Endothelial cell of umbilical vein (primary cell): ENCODE measurements around the gene TRIM46. TPM values are rescaled to one million over a fixed set of nuclear protein-coding genes. Genes with fewer than 3 reads are reported as not detected.

ENCODE experiments used
- BruUV-seq: library from RNA; stranded (reverse); fragments of 400-500 nt; replicated peaks from 2 replicates; lab custom pipeline; 2021; lab: Mats Ljungman, UMichigan
- CTCF ChIA-PET: fragments of 300-600, 350-600 bp; sonication (Branson Sonifier 250); formaldehyde crosslinking; loops from one replicate; lab custom pipeline; 2021; ENCODE audit warnings: antibody characterized with exemption, inconsistent platforms; lab: Charles Lee
- POLR2A ChIA-PET: fragments of 300-600, 350-600 bp; sonication (Branson Sonifier 250); formaldehyde crosslinking; loops from one replicate; lab custom pipeline; 2021; ENCODE audit warnings: antibody characterized with exemption, inconsistent platforms; lab: Charles Lee
- DNase-seq: peaks from one replicate; pipeline ENCODE4 v3.0.0-alpha.2; 2011; ENCODE audit warnings: low read depth, low spot score
- FAIRE-seq: peaks from 2 replicates; lab custom pipeline; 2011; peaks lifted over from hg19 to GRCh38; lab: Jason Lieb, UNC
- H2AFZ ChIP-seq: 2 replicates; pipeline ENCODE4 v1.6.0; 2012; ENCODE audit warnings: low read depth, low read length, control low read depth, inconsistent platforms
- H3K27ac ChIP-seq: 2 replicates; pipeline ENCODE4 v1.5.1; 2011; ENCODE audit warnings: low read depth, mild to moderate bottlenecking, control low read depth, low read length, moderate library complexity; ENCODE audit not compliant: insufficient read depth
- H3K27me3 ChIP-seq, 2 experiments: 2 replicates each; pipeline versions ENCODE4 v1.6.0 to v1.6.1; 2011; ENCODE audit warnings: low read length in 2 of 2, mixed read lengths in 1 of 2; ENCODE audit not compliant: control insufficient read depth in 2 of 2, insufficient read depth in 2 of 2
- H3K36me3 ChIP-seq, 2 experiments: 2 replicates in 1 of 2; 3 replicates in 1 of 2; pipeline ENCODE4 v1.5.1; 2011; ENCODE audit warnings: low read length in 2 of 2, mild to moderate bottlenecking in 1 of 2, moderate library complexity in 1 of 2; ENCODE audit not compliant: control insufficient read depth in 2 of 2, insufficient read depth in 2 of 2; ENCODE audit errors: extremely low read depth in 1 of 2
- H3K4me1 ChIP-seq: 3 replicates; pipeline ENCODE4 v1.5.1; 2011; ENCODE audit warnings: mild to moderate bottlenecking, low read length; ENCODE audit not compliant: control insufficient read depth, insufficient read depth; ENCODE audit errors: extremely low read depth
- H3K4me2 ChIP-seq: 2 replicates; pipeline ENCODE4 v1.6.1; 2011; ENCODE audit warnings: low read length, control low read depth, mixed read lengths; ENCODE audit not compliant: insufficient read depth
- H3K4me3 ChIP-seq, 3 experiments: fragments of 200-600 bp in 1 of 3; sonication (generic), shearing (Covaris generic) in 1 of 3; replicated peaks in 1 of 3; 2 replicates each; pipeline ENCODE4 v1.5.1; 2011 to 2016; ENCODE audit warnings: control low read depth in 3 of 3, low read length in 3 of 3, mild to moderate bottlenecking in 2 of 3, inconsistent platforms in 1 of 3, low read depth in 1 of 3, moderate library complexity in 1 of 3; ENCODE audit not compliant: insufficient read depth in 1 of 3
- H3K79me2 ChIP-seq: 2 replicates; pipeline ENCODE4 v1.6.0; 2012; ENCODE audit warnings: low read length, inconsistent platforms; ENCODE audit not compliant: control insufficient read depth, insufficient read depth
- H3K9ac ChIP-seq: replicated peaks from 2 replicates; pipeline ENCODE3; 2011; ENCODE audit warnings: low read length, control low read depth; ENCODE audit not compliant: insufficient read depth; ENCODE audit errors: extremely low read depth
- H3K9me1 ChIP-seq: replicated peaks from 3 replicates; pipeline ENCODE4 v1.6.0; 2011; ENCODE audit warnings: mild to moderate bottlenecking, low read length; ENCODE audit not compliant: control insufficient read depth, insufficient read depth; ENCODE audit errors: extremely low read depth
- H3K9me3 ChIP-seq: replicated peaks from 2 replicates; pipeline ENCODE4 v1.5.1; 2012; ENCODE audit warnings: low read length, inconsistent platforms; ENCODE audit not compliant: control insufficient read depth, insufficient read depth
- H4K20me1 ChIP-seq: replicated peaks from 2 replicates; pipeline ENCODE3; 2011; ENCODE audit warnings: mild to moderate bottlenecking, low read length; ENCODE audit not compliant: control insufficient read depth, insufficient read depth; ENCODE audit errors: extremely low read depth
- CTCF ChIP-seq, 2 donors: IDR thresholded peaks; 1 replicate in 1 of 2; 2 replicates in 1 of 2; pipeline ENCODE4 v1.5.1; 2011; ENCODE audit warnings: low read length in 2 of 2, mild to moderate bottlenecking in 2 of 2, moderate library complexity in 2 of 2, control low read depth in 1 of 2, inconsistent platforms in 1 of 2, low read depth in 1 of 2; ENCODE audit not compliant: insufficient read depth in 1 of 2; ENCODE audit errors: extremely low read depth in 1 of 2
- EZH2 ChIP-seq: IDR thresholded peaks from 2 replicates; pipeline ENCODE4 v1.6.1; 2012; ENCODE audit warnings: borderline replicate concordance, low read depth, mild to moderate bottlenecking, moderate library complexity, low read length, inconsistent platforms; ENCODE audit not compliant: severe bottlenecking
- FOS ChIP-seq: IDR thresholded peaks from 2 replicates; pipeline ENCODE4 v1.6.1; 2011; ENCODE audit warnings: mild to moderate bottlenecking, low read length, moderate library complexity, borderline replicate concordance; ENCODE audit not compliant: insufficient read depth
- GATA2 ChIP-seq: IDR thresholded peaks from 2 replicates; pipeline ENCODE4 v1.7.0; 2011; ENCODE audit warnings: low read depth, mild to moderate bottlenecking, moderate library complexity, mixed read lengths, low read length; ENCODE audit not compliant: insufficient read length, insufficient read depth
- JUN ChIP-seq: IDR thresholded peaks from 2 replicates; pipeline ENCODE4 v1.6.1; 2011; ENCODE audit warnings: borderline replicate concordance, low read depth; ENCODE audit not compliant: insufficient read length, insufficient read depth
- MAX ChIP-seq: IDR thresholded peaks from 2 replicates; pipeline ENCODE4 v1.6.1; 2011; ENCODE audit not compliant: insufficient read depth, insufficient read length
- MYC ChIP-seq: IDR thresholded peaks from one replicate; pipeline ENCODE4 v1.6.1; 2011; ENCODE audit warnings: mild to moderate bottlenecking, low read depth, low read length
- POLR2A ChIP-seq: IDR thresholded peaks from 2 replicates; pipeline ENCODE4 v1.6.1; 2012; ENCODE audit warnings: low read depth, mild to moderate bottlenecking, control low read depth, low read length
- POLR2AphosphoS5 ChIP-seq: IDR thresholded peaks from 2 replicates; pipeline ENCODE4 v1.6.1; 2012; ENCODE audit warnings: low read depth, mild to moderate bottlenecking, control low read depth, low read length, moderate library complexity; ENCODE audit not compliant: insufficient read depth
- dilution Hi-C: fragments of 300-500 bp; cut with MboI; formaldehyde crosslinking; loops from one replicate; pipeline ENCODE4 v1.15.0; 2019; ENCODE audit warnings: low sequenced_read_pairs; ENCODE audit not compliant: extremely low pct_ligation_motif_present
- intact Hi-C: fragments of 100-400 bp; cut with micrococcal nuclease; formaldehyde crosslinking; loops from one replicate; pipeline ENCODE4 v1.10.0; 2022
- polyA plus RNA-seq, 4 experiments: library from polyadenylated mRNA; depleted of rRNA in 3 of 4; stranded (reverse) in 3 of 4; unstranded in 1 of 4; fragments of >200 nt; gene quantifications; 2 replicates each; pipeline versions ENCODE4 v1.2.1 to v1.2.3, GENCODE V29; 2011 to 2012; ENCODE audit warnings: missing spikeins in 1 of 4
- total RNA-seq: library from RNA; stranded (reverse); gene quantifications from 2 replicates; pipeline ENCODE4 v1.2.3, GENCODE V29; 2021

Gene TRIM46
- total and polyA plus RNA-seq, 2 donors (not counting 3 experiments of a cell fraction or from before 2014, with no cell fraction given), result 9.5 to 10.0 TPM

- no peak overlapping the region for H3K27ac ChIP-seq
- BruUV-seq, result no TSS peak
- DNase-seq (no peak), FAIRE-seq (no peak)
- TF ChIP-seq MYC (no peak), GATA2 (no peak), POLR2AphosphoS5 (no peak), EZH2 (no peak), FOS (no peak), CTCF (IDR thresholded peaks at IDR 0.05; ENCODE audit: extremely low read depth in 1 of 2, insufficient read depth in 1 of 2, low read depth in 1 of 2, low read length in 2 of 2) (no peak), JUN (no peak), POLR2A (no peak), MAX (no peak)
- H3K79me2 ChIP-seq, result peaks cover 2% of the 10 kb centered on the region
- no peaks in the 10 kb centered on the region for H3K27me3 ChIP-seq
- no peaks in the 10 kb centered on the region for H3K9me1 ChIP-seq
- dilution Hi-C loops, result no loop called here
- no peak overlapping the region for H3K9ac ChIP-seq
- no peaks in the 10 kb centered on the region for H3K9me3 ChIP-seq
- POLR2A ChIA-PET, result no interaction called here
- H3K4me2 ChIP-seq, result no peak overlapping the region
- H3K4me3 ChIP-seq, result no peak overlapping the region
- H3K4me1 ChIP-seq, result peaks cover 6% of the 10 kb centered on the region
- peaks cover 4 to 26% of the 10 kb centered on the region in 2 experiments for H3K36me3 ChIP-seq
- CTCF ChIA-PET, result interaction anchor here (1.5 to 2.0 kb wide), 2 partner anchors 15 to 47 kb away, joined by 3 to 31 read pairs; no protein-coding TSS in a partner anchor
- no peak overlapping the region for H2AFZ ChIP-seq
- intact Hi-C loops, result loop anchor here (2.0 kb wide), 1 partner anchor 15 kb away; no protein-coding TSS in a partner anchor
- no peaks in the 10 kb centered on the region for H4K20me1 ChIP-seq
Measured at GRCh38 chr1:155177918-155178281, 4.3 kb downstream of the TRIM46 start.
